Frontal cortex (tissue), 4 donors: ENCODE measurements around the gene UBXN6. TPM values are rescaled to one million over a fixed set of nuclear protein-coding genes. Genes with fewer than 3 reads are reported as not detected.

Source experiments
- DNase-seq, 2 donors: peaks; one replicate each; pipeline ENCODE4 v3.0.0; 2012; ENCODE audit warnings: low spot score in 2 of 2
- FAIRE-seq: peaks from 2 replicates; lab custom pipeline; 2012; peaks lifted over from hg19 to GRCh38; lab: Jason Lieb, UNC
- total RNA-seq: library from RNA; depleted of rRNA; stranded (reverse); fragments of >200 nt; gene quantifications from one replicate; pipeline ENCODE4 v1.2.3, GENCODE V29; 2014
- donor health status: control.
- donor health status: control.
- donor health status: control.

The UBXN6 gene
- total RNA-seq, 1 donor from 2014 or later, result 91.3 TPM

GRCh38 chr19:4444765-4445741, 12.5 kb downstream of the UBXN6 start:
- DNase-seq (no peak), FAIRE-seq (no peak)

GRCh38 chr19:4443966-4444764, 13.4 kb downstream of the UBXN6 start:
- FAIRE-seq (no peak), DNase-seq (no peak)

DNA sequence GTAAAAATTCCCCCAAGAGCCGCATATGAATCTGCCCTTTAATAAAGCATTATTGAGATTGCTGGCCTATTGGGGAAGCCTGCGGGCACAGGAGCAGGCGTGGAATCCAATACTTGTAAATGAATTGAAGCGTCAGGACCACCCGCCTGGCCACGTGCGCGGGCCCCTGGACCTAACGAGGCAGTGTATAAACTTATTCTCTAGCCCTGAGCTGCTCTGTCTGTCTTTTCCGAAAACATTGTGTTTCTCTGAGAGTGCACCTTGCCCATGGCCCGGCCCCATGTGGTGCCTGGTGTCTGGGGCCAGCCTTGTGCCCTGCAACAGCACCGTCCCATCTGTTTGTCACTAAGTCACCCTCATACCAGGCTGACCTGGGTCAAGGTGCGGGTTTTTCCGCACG, 14.4 kb downstream of the UBXN6 start:
- FAIRE-seq, result no peak

GRCh38 chr19:4442819-4443146, 14.8 kb downstream of the UBXN6 start:
- DNase-seq (no peak), FAIRE-seq (no peak)

More for the DNA sequence above, 14.4 kb downstream of the UBXN6 start:
- no peak for DNase-seq

- DNase-seq (no peak), FAIRE-seq (no peak)
Measured at GRCh38 chr19:4441994-4442818, 15.4 kb downstream of the UBXN6 start.

DNA sequence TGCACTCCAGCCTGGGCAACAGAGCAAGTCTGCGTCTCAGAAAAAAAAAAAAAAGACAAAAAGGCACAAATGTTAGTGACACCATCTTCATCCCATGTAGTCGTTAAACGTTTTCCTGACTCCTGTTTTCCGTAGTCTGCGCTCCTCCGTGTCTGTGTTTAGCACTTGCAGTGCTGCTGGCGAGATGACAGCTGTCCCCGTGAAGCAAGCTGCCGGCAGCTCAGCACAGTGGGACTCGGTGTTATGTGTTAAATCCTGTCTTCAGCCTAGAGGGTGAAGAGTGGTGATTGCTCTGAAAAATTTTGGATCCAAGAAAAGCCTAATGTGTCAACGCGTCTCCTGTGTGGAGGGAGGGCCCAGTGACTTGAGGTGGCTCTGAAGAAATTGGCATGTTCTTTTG, 18.4 kb downstream of the UBXN6 start:
- DNase-seq (no peak), FAIRE-seq (no peak)

DNA sequence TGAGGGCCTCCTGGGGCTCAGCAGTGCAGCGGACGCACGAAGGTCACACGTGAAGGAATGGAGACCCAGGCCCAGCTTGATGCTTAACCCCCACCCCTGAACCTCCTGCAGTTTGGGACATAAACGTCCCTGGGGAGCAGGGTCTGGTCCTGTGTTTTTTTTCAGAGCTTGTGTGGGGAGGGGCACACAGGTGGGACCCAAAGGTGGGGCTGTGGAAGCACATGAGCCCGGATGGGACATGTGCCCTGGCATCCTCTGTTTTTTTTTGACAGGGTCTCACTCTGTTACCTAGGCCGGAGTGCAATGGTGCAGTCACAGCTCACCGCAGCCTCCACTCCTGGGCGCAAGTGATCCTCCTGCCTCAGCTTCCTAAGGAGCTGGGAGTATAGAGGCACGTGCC, 20.5 kb downstream of the UBXN6 start:
- DNase-seq, result no peak
- no peak for FAIRE-seq

DNA sequence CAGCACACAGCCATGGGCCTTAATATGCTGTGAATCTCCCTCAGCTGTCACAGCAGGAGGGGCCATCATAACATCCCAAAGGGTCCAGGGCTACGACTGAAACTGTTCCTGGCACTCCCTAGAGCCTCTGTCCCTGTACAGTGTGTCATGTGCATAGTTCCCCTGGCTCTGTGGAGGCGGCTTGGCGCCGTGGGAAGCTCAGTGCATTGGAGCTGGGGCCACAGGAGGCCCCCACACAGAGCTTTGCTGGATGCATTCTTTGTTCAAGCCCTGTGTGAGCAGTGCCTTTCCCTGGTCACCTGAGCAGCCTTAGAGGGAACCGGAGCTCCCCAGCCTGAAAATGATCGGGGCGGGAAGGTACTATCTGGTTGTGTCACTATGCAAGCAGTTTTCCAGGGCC, 21.4 kb downstream of the UBXN6 start:
- DNase-seq, result no peak
- FAIRE-seq, result no peak

GRCh38 chr19:4434391-4434790, 23.2 kb downstream of the UBXN6 start:
- DNase-seq, result no peak
- no peak for FAIRE-seq

- FAIRE-seq, result no peak
- no peak for DNase-seq
Measured at GRCh38 chr19:4432918-4433506, 24.6 kb downstream of the UBXN6 start.

- no peak for DNase-seq
- no peak for FAIRE-seq
Measured at GRCh38 chr19:4431808-4432674, 25.6 kb downstream of the UBXN6 start.

DNA sequence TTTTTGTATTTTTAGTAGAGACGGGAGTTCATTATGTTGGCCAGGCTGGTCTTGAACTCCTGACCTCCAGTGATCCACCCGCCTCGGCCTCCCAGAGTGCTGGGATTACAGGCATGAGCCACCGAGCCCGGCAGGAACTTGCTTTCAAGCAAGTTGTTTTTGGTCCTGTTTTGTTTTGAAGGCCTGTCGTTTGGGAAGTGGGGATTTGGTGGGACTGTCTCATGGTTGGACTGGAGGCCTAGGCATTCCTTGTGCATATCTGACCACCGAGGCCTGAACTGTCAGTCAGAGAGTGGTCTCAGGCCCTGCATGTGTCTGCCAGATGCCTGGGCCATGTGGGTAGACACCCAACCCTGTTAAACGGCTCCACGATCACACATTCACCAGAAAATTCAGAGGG, 26.3 kb downstream of the UBXN6 start:
- FAIRE-seq, result no peak

GRCh38 chr19:4430760-4431159, 26.8 kb downstream of the UBXN6 start:
- FAIRE-seq (no peak), DNase-seq (no peak)

More for the DNA sequence above, 26.3 kb downstream of the UBXN6 start:
- no peak for DNase-seq

GRCh38 chr19:4429771-4430171, 27.8 kb downstream of the UBXN6 start:
- DNase-seq (no peak), FAIRE-seq (no peak)

DNA sequence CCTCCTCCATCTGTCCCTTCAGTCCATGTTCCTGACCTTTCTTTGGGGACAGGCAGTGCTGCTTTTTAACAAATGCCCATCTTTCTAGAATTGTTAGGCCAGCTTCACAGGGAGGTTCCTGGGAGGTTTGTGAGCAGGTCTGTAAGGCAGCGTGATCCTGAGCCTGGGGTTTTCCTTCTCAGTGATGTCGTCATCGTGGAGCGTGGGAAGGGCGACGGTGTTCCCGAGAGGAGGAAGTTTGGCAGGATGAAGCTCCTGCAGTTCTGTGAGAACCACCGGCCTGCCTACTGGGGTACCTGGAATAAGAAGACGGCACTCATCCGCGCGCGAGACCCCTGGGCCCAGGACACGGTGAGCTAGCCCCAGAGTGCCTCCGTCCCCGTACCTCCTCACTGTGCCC, 28.3 kb downstream of the UBXN6 start:
- DNase-seq, result no peak
- FAIRE-seq, result no peak

DNA sequence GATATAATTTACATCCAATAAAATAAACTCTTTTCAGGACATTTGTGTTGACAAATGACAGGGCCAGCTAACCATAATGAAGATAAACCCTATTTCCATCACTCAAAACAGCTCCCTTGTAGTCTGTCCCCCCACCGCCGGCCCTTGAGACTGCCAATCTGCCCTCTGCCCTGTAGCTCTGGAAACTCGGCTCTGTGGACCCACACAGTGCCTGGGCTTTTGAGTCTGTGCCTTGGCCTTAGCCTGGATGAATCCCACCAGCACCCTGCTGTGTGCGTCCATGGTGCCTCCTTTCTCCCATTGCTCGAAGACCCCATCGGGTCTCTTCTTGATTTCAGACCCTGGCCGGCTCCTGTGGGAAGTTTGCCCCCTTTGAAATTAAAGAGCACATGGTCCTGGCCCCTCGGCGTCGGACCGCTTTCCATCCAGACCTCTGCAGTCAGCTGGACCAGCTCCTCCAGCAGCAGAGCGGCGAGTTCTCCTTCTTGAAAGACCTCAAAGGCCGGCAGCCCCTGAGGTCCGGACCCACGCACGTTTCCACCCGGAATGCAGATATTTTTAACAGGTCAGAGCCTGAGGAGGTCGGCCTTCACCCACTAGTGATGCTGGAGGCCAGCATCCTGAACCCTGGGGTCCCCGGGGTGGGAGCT, 29.1 kb downstream of the UBXN6 start:
- DNase-seq (no peak), FAIRE-seq (no peak)

- FAIRE-seq (no peak), DNase-seq (no peak)
Measured at GRCh38 chr19:4425537-4425936, 32.1 kb downstream of the UBXN6 start.

DNA sequence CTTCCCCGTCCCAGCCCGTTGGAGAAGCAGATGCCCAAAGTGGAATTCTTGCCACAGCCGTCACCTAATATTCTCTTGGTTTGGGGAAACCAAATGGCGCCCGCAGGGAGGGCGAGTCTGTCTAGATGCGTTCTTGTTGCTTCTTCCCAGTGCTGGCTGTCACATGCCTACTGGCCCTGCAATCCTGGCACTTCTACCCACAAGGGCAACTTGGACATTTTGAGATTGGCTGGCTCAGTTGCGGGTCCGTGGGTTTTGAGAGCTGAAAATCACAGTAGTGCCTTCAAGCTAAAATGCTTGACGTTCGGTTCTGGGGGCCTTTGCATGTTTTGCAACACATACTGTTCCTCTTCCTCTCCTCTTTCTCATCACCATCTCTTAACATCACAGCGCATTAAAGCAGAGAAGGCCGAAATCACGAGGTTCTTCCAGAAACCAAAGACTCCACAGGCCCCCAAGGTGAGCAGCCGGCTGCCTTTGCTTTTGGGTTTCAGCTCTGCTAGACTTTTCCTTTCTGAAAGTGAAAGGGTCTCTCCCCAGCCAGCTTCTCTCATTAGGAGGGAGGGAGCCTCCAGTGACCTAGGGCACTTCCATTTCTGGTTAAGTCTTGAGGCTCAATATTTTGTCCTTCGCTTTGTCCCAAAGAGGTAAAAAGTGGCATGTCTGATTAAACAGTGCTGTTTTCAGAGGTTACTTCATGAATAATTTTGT, 34.0 kb downstream of the UBXN6 start:
- FAIRE-seq (no peak), DNase-seq (no peak)
